ENCODE measurements around the gene MARS2.
"Not testable (repeated sequence)": the region's sequence is repeated elsewhere in the genome, so short reads cannot be mapped to it uniquely, and the experiment has no call there.

Gene MARS2

DNA sequence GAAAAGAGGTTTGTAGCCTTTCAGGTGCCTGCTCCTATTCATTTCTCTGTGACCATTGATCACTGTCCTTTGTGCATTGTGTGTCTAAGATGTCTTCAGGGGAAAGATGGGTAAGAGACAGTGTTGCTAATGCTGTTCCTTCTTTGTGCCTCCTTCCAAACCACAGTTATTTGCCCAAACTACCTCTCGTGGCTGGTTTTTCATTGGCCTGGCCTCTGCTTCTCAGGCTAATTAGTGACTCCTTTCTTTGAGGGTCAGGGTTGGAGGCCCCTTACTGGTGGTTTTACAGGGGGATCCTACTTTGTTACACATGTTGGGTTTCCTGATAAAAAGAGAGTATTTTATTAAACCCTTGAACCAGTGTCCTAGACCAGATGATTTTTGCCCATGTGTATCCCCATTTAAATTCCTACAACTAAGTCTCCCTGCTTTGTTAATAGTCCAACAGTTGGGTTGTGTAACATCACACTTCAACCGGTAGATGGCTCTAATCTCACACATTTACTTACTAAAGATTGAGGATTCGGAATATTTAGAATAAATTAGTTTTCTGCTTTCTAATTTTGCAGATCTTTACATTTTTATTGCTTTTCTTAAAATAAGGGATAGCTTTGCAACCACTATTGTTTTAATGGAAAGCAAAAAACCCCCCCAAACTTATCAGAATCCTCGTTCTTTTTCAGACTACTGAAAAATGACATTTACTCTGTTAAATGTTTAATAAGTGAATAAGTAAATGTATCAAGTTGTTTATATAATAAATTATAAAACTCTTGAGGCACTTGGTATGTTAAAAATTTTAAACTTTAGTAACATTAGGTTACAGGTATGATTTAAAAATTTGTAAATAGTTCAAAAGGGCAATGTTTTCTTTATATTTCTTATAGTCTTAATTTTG lies 2.4 kb downstream of the MARS2 start:
- no peak for DNase-seq

DNA sequence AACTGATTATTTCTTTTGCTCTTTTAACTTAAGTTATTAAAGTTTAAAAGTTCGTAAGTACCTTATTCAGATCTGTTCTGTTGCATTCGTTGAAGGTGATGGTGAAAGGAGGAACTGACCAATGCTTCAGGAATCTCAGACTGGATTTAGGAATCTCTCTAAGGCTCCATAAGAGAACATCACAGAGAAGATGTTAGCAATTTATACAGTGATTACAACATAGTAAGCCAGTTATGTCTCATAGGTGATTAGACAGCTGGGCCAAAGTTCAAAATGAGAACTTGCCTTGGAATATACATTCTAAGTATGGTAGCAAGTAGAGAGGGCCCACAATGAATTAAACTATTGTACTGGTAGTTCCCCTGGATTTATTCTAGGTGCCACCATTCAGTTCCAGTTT lies 3.2 kb downstream of the MARS2 start:
- no peak for DNase-seq

- not testable (repeated sequence) for DNase-seq
These were observed 4.0 kb downstream of the MARS2 start for GRCh38 chr2:197709140-197709539.

- DNase-seq, result no peak
These were observed 5.4 kb downstream of the MARS2 start for GRCh38 chr2:197710424-197711042.

DNA sequence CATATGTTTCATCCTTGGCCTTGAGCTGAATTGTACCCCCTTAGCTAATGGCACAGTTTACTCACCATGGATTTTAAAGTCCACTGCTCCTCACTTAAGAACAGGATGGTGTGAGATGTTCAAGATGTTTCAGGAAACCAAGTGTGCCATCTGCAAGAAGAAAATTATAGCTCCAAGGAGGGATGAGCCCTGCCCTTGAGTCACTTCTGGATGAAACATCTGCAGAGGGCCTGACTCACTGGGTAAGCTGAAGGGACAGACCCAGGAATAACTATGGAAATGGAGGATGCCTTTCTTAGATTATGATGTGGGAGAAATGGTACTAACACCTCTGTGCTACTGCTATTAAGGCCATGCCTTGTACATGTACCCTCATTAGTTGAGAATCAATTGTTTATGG lies 6.4 kb downstream of the MARS2 start:
- DNase-seq, result no peak

GRCh38 chr2:197713271-197713670 lies 8.1 kb downstream of the MARS2 start:
- DNase-seq, result no peak

DNA sequence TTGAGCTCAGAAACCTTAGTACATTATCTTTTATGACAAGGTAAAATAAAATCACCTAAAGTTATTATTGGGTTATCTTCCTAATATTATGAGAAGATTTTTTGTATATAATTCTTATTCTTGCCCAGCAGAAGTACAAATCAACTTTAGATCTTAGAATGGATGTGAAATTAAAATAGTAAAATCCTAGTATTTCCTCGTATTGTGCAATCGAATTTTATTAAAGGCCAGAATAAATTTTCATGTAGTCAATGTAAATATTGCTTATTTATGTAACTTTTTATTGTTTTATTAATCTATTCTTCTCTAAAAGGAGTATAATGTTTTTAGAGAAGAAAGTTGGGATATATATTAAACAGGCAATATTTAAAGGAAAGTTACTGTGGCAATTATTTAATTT lies 12.7 kb downstream of the MARS2 start:
- DNase-seq, result no peak

GRCh38 chr2:197727011-197727410 lies 21.8 kb downstream of the MARS2 start:
- DNase-seq, result no peak

DNA sequence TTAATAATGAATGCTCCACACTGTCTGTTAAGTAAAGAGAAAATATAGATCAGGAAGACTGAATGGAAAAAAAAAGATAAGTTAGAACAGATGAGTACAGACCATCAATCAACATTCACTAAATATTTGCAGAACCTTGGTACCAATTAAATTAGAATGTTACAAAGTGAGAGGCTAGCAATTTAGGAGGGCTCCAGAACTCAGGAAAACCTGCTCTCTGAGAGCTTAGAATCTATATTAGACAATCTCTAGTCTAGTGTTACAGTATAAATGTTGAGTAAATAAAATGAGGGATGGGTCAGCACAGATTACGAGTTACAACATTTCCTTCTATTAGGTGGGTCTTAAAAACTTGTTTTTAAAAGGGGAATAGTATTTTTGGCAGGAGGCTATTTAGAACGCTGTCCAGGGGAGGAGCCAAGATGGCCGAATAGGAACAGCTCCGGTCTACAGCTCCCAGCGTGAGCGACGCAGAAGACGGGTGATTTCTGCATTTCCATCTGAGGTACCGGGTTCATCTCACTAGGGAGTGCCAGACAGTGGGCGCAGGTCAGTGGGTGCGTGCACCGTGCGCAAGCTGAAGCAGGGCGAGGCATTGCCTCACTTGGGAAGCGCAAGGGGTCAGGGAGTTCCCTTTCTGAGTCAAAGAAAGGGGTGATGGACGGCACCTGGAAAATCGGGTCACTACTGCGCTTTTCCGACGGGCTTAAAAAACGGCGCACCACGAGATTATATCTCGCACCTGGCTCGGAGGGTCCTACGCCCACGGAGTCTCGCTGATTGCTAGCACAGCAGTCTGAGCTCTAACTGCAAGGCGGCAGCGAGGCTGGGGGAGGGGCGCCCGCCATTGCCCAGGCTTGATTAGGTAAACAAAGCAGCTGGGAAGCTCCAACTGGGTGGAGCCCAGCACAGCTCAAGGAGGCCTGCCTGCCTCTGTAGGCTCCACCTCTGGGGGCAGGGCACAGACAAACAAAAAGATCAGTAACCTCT lies 23.7 kb downstream of the MARS2 start:
- not testable (repeated sequence) for DNase-seq

DNA sequence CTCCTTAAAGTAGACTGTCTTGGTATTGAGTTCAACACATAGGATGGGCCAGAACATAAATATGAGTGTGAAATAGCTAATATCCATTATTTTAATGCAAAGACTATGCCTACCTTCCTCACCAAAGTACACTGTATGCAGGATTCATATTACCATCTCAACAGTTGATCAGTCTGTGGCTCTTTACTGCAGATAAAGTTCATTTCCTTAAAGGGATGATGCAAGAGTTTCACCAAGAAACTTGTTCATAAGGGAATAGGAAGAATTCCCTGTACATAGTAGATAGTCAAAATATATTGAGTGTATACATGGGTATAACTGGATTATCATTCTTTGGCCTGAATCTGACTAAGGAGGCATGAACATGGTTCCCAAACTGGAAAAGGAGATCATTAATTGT lies 35.0 kb downstream of the MARS2 start:
- DNase-seq, result no peak
